NOMO-1 treated with DMSO at 0.1 percent for 48 hours (cell line): ENCODE measurements around the gene RETN.
A peak's percentile ranks its signal among the peaks of the same experiment; 100 is the strongest.

ENCODE experiments used
- DNase-seq: peaks from one replicate; lab custom pipeline; 2025; ENCODE audit not compliant: unreplicated experiment; lab: John Stamatoyannopoulos, UW

The RETN gene

GRCh38 chr19:7681340-7682174 is 12.7 kb downstream of the RETN start:
- peak; percentile 98 for DNase-seq

DNA sequence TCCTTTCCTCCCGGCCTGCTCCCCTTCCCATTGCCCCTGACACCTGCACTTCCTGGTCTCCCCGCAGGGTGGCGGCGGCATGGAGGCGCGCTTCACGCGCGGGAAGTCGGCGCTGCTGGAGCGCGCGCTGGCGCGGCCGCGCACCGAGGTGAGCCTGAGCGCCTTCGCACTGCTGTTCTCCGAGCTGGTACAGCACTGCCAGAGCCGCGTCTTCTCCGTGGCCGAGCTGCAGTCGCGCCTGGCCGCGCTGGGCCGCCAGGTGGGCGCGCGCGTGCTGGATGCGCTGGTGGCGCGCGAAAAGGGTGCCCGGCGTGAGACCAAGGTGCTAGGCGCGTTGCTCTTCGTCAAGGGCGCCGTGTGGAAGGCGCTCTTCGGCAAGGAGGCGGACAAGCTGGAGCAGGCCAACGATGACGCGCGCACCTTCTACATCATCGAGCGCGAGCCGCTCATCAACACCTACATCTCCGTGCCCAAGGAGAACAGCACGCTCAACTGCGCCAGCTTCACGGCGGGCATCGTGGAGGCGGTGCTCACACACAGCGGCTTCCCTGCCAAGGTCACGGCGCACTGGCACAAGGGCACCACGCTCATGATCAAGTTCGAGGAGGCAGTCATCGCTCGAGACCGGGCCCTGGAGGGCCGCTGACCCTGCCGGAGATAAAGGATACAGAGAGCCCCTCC is 13.5 kb downstream of the RETN start:
- no peak for DNase-seq

- no peak for DNase-seq
Observed at GRCh38 chr19:7685546-7686445, 16.9 kb downstream of the RETN start.

GRCh38 chr19:7687177-7687576 is 18.3 kb downstream of the RETN start:
- DNase-seq, result no peak

GRCh38 chr19:7689165-7689564 is 20.3 kb downstream of the RETN start:
- DNase-seq, result no peak

DNA sequence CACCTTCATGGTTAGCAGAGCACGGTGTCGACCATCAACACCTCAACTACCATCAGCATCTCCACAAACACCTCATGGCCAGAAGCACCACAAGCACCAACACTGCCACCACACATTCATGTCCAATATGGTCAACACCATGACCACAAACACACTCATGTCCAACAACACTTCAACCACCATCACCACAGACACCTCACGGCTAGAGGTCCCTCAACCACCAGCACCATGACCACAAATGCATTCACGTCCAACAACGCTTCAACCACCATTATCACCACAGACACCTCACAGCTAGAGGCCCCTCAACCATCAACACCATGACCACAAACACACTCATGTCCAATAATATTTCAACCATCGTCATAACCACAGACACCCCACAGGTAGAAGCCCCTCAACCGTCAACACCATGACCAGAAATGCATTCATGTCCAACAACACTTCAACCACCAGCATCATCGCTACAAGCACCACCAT is 22.0 kb downstream of the RETN start:
- no peak for DNase-seq

DNA sequence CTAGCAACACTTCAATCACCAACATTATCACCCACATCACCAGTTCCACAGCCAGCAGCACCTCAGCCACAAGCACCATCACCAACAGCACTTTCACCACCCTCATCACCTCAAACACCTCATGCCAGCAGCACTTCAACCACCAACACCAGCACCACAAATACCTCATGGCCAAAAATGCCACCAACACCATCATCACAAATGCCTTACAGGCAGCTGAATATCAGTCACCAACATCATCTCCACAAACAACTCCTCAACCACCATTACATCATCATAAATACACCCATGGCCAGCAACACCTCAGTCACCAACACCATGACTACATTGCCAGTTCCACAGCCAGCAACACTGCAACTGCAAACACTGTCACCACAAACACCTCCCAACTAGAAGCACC is 22.6 kb downstream of the RETN start:
- DNase-seq, result no peak

DNA sequence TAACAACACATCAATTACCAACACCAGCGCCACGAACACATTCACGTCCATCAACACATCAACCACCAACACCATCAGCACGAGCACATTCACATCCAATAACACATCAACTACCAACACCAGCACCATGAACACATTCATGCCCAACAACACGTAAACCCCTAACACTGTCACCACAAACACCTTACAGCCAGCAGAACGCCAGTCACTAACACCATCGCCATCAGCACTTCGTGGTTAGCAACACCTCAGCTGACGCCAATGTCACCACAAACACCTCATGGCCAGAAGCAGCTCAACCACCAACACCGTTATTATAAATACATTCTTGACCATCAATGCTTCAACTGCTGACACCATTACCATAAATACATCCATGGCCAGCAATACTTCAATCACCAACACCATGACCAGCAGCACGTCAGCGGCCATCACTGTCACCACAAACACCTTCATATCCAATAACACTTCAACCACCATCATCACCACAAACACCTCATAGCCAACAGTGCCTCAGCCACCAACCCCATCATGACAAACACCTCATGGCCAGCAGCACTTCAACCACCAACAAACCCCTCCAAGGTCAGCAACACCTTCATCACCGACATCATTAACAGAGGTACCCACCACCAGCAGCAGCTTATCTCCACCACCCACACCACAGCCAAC is 23.7 kb downstream of the RETN start:
- no peak for DNase-seq

GRCh38 chr19:7694499-7694898 is 25.6 kb downstream of the RETN start:
- no peak for DNase-seq

DNA sequence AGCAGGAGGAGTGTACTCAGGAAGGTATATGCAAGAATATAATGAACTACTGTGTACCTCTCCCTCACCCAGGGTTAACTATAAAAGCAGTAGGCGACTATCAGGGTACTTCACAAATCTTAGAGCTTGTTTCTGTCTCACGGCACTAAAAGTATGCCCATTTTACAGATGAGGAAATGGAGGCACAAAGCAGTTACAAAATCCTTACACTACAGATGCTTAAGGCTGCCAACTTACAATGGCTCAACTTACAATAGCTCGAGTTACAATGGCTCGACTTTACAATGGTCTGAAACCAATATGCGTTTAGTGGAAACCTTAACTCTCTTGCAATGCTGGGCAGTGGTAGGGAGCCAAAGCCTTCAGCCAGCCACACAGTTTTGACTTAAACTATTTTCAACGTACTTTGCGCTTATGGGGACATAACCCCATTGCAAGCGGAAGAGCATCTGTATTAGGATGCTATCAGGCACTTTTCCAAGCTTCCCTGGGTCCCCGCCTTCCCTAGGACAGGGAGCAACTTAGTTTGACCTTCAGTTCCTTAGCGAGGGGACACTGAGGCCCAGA is 29.0 kb downstream of the RETN start:
- no peak for DNase-seq

DNA sequence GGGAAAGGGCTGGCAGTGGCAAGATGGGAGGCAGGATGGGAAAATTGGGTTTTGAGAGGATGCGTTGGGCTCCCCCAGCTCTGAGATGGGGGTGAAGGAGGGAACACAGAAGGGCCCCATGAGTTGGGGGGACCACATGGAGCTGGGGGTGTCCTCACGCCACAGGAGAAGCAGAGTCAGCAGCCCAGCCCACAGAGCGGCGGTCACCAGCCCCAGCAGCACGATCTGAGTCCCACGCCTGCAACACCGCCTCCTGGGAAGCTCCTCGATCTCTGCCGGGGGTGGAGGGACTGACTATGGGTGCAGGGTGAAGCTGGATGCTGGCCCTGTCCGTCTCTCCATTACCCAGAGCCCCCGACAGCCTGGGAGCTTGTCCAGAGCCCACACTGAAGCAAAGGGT is 29.7 kb downstream of the RETN start:
- no peak for DNase-seq

- DNase-seq, result no peak
Observed at GRCh38 chr19:7699003-7699402, 30.2 kb downstream of the RETN start.

DNA sequence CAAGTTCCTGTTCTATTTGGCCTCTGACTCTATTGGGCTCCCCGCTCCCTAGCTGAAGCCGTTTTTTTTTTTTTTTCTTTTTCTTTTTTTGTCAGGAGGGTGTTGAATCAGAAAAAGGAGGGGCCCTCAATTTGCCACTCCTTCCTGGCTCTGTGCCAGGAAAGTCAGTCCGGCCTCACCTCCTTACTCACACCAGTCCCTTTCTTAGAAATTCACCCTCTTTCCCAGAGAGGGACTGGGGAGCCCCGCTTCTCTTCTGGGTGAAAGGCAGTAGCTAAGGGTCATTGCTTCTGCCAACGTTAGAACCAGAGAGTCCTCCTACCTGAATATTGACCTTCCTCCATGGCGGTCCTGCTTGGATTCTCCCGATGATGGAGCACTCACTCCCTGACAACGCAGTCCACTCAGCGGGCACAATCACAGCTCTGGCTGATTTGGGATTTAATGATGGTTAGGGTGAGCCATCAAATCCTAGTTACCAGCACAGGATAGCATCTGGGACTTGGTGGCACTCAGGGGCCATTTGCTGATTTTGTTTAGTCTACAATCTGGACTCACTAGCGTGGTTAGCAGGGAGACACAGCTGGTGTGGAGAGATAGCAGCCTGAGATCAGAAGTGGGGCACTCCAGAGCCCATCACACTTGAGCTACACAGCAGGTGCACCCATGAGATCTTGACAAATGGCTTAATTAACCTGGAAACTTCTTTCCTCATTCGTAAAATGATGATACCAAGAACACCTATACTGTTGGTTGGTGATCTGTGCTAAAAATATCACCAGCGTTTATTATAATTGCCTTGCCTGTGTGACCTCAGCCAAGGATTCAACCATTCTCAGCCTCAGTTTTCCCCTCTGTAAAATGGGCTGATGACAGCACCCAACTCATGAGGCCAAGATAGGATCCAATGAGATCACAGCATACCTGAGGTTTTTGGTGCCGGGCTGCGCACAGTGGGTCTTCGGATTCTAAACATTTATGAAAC is 30.9 kb downstream of the RETN start:
- DNase-seq, result no peak

DNA sequence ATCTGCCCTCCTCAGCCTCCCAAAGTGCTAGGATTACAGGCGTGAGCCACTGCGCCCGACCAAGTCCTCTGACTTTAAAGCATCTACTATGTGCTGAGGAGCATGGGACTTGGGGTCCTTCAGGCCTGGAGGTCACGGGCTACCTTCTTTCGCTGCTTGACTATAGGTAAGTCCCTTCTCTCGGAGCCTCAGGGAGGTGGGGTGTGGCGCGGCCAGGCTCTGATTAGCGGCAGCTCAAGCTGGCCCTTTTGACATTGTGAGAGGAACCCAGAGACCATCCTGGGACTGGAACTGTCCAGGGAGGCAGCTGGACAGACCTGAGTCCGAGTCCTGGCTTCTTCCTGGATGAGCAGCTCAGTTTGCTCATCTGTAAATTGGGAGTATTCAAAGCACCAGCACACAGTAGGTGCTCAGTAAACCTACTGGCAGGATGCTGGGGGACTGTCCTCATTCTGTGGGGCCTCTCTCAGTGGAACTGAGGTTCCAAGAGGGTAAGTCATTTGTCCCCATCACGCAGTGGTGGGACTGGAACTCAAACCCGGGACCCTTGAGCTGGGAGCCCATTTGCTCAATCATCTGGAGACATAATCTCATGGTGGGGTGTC is 32.3 kb downstream of the RETN start:
- DNase-seq, result no peak

GRCh38 chr19:7701654-7702457 is 33.0 kb downstream of the RETN start, which contains the start of gene FCER2:
TSS of gene FCER2 (minus strand) at chr19:7702131. CDS start at chr19:7699760, 2,371 bp downstream.
- DNase-seq, result peak; percentile 63

DNA sequence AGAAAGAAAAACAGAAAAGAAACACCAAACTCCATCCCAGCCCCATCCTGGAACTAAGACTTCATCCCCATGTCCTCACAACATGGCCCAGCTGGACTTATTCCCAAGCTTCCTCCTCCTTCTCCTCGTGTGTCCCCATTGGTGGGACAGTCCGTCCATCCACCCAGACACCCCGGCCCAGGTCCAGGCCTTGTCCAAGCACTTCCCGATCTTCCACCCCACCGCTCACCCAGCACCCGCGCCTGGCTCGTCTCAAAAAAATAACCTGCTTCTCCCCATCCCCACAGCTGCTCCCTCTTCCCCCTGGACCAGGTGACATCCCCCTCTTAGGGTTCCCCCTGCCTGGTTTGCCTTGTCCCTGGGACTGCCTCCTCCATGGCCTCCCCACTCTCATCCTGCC is 34.5 kb downstream of the RETN start:
- no peak for DNase-seq

DNA sequence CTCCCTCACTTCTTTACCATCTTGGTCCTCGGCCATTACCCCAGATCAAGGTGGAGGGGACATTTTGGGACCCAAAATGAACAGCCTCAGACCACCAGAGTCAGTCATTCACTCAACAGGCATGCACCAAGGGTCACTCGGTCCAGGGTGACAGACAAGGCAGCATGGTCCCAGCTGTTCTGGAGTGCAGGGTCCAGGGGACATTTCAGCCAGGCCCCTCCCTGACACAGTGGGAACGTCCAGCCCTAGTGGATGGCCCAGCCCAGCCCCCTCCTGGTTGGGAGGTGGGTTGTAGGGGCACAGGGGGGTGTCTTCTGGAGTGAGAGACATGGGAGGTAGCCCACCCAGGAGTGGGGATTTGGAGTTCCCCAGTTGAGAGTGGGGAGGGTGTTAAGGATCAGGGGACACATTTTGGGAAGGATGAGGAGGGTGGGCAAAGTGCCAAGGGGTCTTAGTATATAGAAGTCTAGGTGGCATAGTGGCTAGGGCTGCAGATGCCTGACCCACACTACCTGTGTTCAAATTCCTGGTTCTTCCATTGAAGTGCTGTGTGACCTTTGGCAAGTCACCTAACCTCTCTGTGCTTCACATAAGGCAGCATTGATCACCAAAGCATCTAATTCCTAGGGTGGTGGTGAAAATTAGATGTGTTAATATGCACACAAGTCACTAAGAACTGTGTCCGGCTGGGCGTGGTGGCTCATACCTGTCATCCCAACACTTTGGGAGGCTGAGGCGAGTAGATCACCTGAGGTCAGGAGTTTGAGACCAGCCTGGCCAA is 35.6 kb downstream of the RETN start:
- no peak for DNase-seq
